Effector memory CD4-positive, alpha-beta T cell (primary cell): Measurements from ENCODE around the gene FAM193A.
"Not testable (repeated sequence)": the region's sequence is repeated elsewhere in the genome, so short reads cannot be mapped to it uniquely, and the experiment has no call there.

Experiments
- DNase-seq, 3 donors: peaks; one replicate each; pipeline ENCODE4 v3.0.0-alpha.2; 2020
- H3K27ac ChIP-seq: 2 replicates; pipeline ENCODE4 v1.7.0; 2013; ENCODE audit warnings: mild to moderate bottlenecking, low read length, moderate library complexity; ENCODE audit not compliant: insufficient read depth, poor library complexity, severe bottlenecking
- H3K27me3 ChIP-seq: replicated peaks from 2 replicates; pipeline ENCODE4 v1.7.0; 2013; ENCODE audit warnings: mild to moderate bottlenecking, low read length; ENCODE audit not compliant: insufficient read depth, control insufficient read depth, poor library complexity, severe bottlenecking
- H3K36me3 ChIP-seq: 2 replicates; pipeline ENCODE4 v1.7.0; 2013; ENCODE audit warnings: mild to moderate bottlenecking, low read length, moderate library complexity; ENCODE audit not compliant: control insufficient read depth, insufficient read depth
- H3K4me1 ChIP-seq: 2 replicates; pipeline ENCODE4 v1.7.0; 2013; ENCODE audit warnings: low read length, mild to moderate bottlenecking; ENCODE audit not compliant: control insufficient read depth, insufficient read depth, poor library complexity, severe bottlenecking
- H3K4me3 ChIP-seq: 2 replicates; pipeline ENCODE4 v1.7.0; 2013; ENCODE audit warnings: low read length, low read depth, mild to moderate bottlenecking; ENCODE audit not compliant: insufficient read depth, poor library complexity, severe bottlenecking
- H3K9me3 ChIP-seq: 2 replicates; pipeline ENCODE4 v1.7.0; 2013; ENCODE audit warnings: mild to moderate bottlenecking, low read length, moderate library complexity; ENCODE audit not compliant: control insufficient read depth

The FAM193A gene

DNA sequence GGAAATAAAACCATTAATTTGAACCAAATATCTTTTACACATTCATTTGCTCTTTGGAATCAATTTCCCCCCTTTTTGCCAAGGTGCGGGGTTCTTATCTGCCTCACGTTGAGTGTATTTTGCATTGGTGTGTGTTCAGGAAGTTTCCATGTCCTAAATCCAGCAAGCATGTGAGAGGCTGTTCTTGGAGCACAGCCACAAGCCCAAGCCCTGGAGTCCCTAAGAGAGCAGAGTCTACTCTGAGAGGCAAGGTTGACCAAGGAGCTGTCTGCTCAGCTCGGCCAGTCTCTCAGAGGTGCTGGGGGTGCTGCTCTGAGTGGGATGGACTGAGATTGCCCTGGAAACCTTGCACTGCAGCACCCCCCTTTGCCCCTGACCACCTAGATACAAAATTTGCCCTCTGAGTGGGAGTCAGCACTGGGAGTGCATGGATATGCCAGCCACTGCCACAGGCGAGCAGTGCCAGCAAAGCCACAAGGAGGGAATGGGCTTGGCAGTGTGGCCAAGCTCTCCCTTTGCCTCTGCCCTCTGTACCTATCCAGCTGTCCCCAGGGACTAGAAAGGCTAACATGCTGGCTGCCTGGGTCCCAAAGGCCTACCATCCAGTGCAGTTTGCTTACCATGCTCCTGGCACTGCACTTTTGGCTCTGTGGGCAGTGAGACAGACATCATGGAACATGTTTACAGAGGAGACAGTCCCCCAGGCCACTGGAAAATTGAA is 20.5 kb upstream of the FAM193A start:
- Histone ChIP-seq H3K27ac (no peak overlapping the region), H3K4me1 (no peaks in the 10 kb centered on the region), H3K9me3 (no peaks in the 10 kb centered on the region), H3K27me3 (no peaks in the 10 kb centered on the region), H3K36me3 (peaks cover 43% of the 10 kb centered on the region), H3K4me3 (no peak overlapping the region)
- no peak for DNase-seq

DNA sequence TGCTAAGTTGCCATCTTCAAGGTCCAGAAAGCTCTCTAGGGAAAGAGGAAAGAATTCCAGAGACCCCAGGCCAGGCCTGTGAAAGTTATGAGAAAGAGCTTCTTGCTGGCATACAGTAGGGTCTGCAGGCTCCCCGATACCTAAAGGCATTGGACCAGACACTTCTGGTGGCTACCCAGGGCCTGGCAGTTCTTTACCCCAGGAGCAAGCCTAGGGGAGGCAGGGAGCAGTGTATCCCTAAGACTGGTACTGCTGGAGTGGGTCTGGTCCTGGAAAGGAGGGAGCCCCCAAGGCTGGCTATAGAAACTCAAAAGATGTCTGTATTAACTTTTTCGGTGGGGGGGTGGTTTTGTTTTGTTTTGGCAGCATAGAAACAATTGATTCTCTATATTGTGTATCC is 19.8 kb upstream of the FAM193A start:
- Histone ChIP-seq H3K4me1 (no peaks in the 10 kb centered on the region), H3K36me3 (peaks cover 42% of the 10 kb centered on the region), H3K9me3 (no peaks in the 10 kb centered on the region), H3K4me3 (no peak overlapping the region), H3K27me3 (no peaks in the 10 kb centered on the region), H3K27ac (no peak overlapping the region)
- no peak for DNase-seq

DNA sequence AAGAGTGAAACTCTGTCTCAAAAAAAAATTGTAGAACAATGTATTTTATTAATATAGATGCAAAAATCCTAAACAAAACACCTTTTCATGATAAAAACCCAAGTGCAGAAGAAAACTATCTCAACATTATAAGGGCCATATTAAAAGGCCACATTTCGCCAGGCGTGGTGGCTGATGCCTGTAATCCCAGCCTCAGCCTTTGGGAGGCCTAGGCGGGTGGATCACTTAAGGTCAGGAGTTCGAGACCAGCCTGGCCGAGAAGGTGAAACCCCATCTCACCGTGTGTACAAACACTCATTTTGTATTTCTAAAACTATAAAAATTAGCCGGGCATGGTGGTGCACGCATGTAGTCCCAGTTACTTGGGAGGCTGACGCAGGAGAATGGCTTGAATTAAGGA is 9.9 kb upstream of the FAM193A start:
- Histone ChIP-seq H3K27ac (no peak overlapping the region), H3K4me1 (no peaks in the 10 kb centered on the region), H3K4me3 (no peak overlapping the region), H3K9me3 (no peaks in the 10 kb centered on the region), H3K27me3 (no peaks in the 10 kb centered on the region), H3K36me3 (no peaks in the 10 kb centered on the region)
- DNase-seq, result no peak

DNA sequence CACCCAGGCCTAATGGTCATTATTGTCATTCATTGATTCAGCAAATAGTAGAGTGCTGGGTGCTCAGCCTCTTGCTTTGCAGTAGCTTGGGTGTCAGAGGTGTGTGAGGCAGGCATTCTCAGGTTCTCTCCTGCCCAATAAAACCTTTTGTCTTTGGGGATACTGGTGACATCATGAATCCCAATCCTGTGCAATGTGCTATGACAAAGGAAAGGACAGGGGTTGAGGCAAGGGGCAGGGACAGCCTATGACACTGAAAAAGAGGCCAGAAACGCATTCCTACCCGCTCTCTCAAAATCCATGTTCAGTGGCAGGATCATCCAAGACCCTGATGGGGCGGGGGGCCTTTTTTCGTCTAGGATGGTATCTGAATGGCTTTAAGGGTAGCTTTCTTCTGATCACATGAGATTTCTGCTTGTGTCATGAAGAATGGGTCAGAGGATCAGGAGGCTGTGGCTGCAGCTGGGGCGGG is 1.5 kb upstream of the FAM193A start:
- Histone ChIP-seq H3K27ac (no peak overlapping the region), H3K9me3 (no peaks in the 10 kb centered on the region), H3K27me3 (no peaks in the 10 kb centered on the region), H3K4me3 (peak overlapping the region; percentile 60), H3K4me1 (peaks cover 18% of the 10 kb centered on the region), H3K36me3 (no peaks in the 10 kb centered on the region)
- no peak for DNase-seq

DNA sequence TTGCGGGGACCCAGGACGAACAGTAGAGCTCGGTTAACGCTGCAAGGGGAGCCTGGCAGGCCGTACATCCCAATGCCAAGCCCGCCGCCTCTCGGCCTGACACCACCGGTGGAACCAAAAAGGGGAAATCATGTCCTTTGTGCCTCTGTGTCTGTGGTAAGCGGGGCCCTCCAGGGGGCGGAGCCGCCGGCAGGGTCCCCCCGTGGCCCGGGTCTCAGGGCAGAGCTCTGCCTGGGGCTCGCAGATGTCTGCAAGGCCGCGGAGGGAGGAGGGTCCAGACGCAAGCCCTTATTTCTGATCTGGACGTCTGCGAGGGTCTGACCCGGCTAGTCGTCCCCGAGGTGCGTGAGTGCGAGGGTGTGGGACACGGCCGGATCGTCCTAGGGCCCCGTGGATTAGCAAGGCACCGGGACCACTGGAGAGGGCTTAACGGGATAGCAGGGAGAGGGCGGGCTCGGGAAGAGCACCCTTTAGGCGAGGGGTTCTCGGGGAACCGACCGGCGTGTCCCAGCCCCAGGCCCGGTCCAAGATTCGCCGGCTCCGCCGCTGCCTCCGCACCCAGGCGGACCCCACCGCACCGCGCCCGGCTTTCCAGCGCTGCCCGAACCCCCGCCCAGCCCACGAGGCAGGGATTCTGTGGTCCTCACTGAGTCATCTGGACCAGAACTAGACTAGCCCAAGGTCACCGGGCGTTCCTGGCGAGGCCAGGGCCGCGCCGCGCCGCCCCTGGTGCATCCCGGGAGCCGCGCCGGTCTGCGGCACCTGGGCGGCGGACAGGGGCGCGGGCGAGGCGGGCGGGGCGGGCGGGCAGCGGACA is 863 bp upstream of the FAM193A start:
- Histone ChIP-seq H3K27ac (peak overlapping the region; percentile 84), H3K9me3 (no peaks in the 10 kb centered on the region), H3K36me3 (no peaks in the 10 kb centered on the region), H3K4me1 (peaks cover 18% of the 10 kb centered on the region), H3K4me3 (peak overlapping the region; percentile 60), H3K27me3 (no peaks in the 10 kb centered on the region)
- DNase-seq, result peak in 2 of 3 donors; percentile 24 to 25

DNA sequence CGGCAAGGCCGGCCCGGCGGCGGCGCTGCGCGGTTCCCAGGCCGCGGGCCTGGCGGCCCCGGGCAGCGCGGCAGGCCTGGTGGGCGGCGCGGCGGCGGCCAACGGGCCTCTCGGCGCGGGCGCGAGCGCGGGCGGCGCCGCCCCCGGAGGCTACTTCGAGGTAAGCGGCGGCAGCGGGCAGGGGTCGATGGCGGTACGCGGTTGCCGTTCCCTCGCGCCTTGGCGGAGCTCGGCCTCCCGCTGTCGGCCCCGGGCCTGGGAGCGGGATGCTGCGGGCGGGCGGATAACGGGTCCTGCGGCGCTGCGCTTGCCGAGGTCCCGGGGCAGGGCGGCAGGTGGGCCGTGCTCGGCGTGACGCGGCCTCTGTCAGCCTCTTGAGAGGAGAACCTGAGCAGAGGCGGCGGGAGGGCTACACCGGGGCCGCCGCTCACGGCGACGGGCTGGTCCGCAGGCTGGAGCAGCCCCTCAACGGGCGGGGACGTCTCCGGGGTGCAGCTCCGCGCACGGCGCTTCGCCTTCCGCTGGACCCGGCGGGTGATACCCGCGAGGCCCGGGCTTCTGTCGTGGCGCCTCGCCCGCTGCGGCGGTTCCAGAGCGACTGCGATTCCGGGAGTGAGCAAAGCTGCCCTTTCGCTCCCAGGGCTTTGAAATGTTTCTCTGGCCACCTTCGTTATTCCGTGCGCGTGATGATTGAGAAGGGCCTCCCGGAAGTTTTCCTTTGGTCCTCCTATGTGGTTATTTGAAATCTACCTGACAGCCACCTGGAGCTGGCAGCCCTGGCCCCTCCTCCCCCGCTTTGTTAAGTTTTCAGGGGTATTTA is 774 bp downstream of the FAM193A start:
- DNase-seq, result peak; percentile 35 to 46 (median 43)
- H3K4me1 ChIP-seq, result peaks cover 18% of the 10 kb centered on the region
- H3K4me3 ChIP-seq, result peak overlapping the region; percentile 79
- no peaks in the 10 kb centered on the region for H3K9me3 ChIP-seq
- H3K27me3 ChIP-seq, result no peaks in the 10 kb centered on the region
- peak overlapping the region; percentile 84 for H3K27ac ChIP-seq
- no peaks in the 10 kb centered on the region for H3K36me3 ChIP-seq

DNA sequence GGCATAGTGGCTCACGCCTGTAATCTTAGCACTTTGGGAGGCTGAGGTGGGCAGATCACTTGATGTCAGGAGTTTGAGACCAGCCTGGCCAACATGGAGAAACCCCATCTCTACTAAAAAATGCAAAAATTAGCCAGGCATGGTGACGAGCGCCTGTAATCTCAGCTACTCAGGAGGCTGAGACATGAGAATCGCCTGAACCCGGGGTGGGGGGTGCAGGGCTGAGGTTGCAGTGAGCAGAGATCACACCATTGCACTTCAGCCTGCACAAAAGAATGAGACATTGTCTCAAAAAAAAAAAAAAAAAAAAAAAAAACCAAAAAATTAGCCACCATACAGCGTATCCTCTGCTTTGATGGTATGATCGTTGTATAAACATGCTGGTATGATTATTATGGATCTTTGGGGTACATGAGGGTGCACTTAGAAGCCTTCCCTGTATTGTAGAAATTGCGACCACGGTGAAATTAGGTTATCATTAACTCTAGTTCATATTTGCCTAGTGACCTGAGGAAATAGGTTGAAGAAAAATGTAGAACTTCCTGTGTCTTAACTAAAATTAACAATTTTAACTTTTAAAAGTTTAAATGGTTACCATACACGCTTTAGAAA is 7.2 kb downstream of the FAM193A start:
- not testable (repeated sequence) for H3K4me1 ChIP-seq, H3K9me3 ChIP-seq, H3K36me3 ChIP-seq, DNase-seq, H3K27me3 ChIP-seq, H3K4me3 ChIP-seq, H3K27ac ChIP-seq

DNA sequence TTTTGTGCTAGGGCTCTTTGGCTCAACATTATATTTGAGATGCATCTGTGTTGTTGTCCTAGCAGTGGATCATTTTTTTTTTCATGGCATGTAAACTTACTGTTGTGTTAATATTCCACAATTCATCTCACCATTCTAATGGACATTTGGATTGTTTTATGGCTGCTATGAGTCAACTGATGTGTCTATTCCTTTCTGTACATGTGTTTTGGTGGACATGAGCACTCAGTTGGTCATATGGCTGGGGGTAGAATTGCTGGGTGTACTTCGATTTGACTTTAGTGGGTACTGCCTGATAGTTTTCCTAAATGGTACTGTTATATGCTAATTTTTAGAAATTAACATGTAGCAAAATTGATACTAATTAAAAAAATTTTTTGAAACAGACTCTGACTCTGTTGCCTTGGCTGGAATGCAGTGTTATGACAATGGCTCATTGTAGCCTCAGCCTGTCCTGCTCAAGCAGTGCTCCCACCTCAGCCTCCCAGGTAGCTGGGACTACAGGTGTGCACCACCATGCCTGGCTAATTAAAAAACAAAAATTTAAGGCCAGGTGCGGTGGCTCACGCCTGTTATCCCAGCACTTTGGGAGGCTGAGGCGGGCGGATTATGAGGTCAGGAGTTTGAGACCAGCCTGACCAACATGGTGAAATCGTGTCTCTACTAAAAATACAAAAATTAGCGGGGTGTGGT is 9.0 kb downstream of the FAM193A start:
- Histone ChIP-seq H3K4me1 (no peaks in the 10 kb centered on the region), H3K9me3 (no peaks in the 10 kb centered on the region), H3K27me3 (no peaks in the 10 kb centered on the region), H3K27ac (no peak overlapping the region), H3K4me3 (no peak overlapping the region), H3K36me3 (no peaks in the 10 kb centered on the region)
- no peak for DNase-seq

DNA sequence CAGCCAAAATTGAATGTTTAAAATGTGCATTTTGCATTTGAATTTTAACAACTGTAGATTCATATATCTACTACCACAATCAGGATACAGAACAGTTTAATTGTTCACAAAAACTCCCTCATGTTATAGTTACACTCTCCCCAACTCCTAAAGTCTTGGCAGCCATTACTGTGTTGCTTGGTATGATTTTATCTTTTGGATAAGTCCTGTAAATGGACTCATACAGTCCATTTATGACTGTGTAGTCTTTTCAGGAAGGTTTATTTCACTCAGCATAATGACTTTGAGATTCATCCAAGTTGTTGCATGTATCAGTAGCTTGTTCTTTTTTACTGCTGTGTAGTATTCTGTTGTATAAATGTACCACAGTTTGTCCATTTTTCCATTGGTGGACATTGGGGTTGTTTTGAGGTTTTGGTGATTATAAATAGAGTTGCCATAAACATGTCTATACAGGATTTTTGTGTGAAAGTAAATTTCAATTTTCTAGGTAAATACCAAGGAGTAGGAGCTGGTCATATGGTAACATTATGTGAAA is 9.9 kb downstream of the FAM193A start:
- H3K36me3 ChIP-seq, result no peaks in the 10 kb centered on the region
- no peaks in the 10 kb centered on the region for H3K27me3 ChIP-seq
- H3K4me3 ChIP-seq, result no peak overlapping the region
- DNase-seq, result no peak
- H3K9me3 ChIP-seq, result no peaks in the 10 kb centered on the region
- no peaks in the 10 kb centered on the region for H3K4me1 ChIP-seq
- no peak overlapping the region for H3K27ac ChIP-seq
